Activated T-helper 17 cell treated with anti-CD3 and anti-CD28 coated beads, Interleukin-2, amount 50 U/mL, for 72 hours (primary cell): ENCODE results near the gene MICU1. TPM values are rescaled to one million over a fixed set of nuclear protein-coding genes. Genes with fewer than 3 reads are reported as not detected.
"Not testable (repeated sequence)": the region's sequence is repeated elsewhere in the genome, so short reads cannot be mapped to it uniquely, and the experiment has no call there.

Source experiments
- ATAC-seq: fragments of 150-1000 bp; cut with Tn5 transposase; replicated peaks from 2 replicates; pipeline ENCODE4 v1.10.0; 2021; ENCODE audit warnings: mild to moderate bottlenecking, moderate library complexity
- H3K27ac Mint-ChIP-seq: one replicate; pipeline ENCODE4 v1.8.0; 2022; ENCODE audit warnings: mixed read lengths
- H3K27me3 Mint-ChIP-seq: one replicate; pipeline ENCODE4 v1.8.0; 2022; ENCODE audit warnings: mixed read lengths
- H3K36me3 Mint-ChIP-seq: one replicate; pipeline ENCODE4 v1.8.0; 2022; ENCODE audit warnings: low read depth, mild to moderate bottlenecking, mixed read lengths
- H3K4me1 Mint-ChIP-seq: one replicate; pipeline ENCODE4 v1.8.0; 2022; ENCODE audit warnings: mixed read lengths
- H3K4me3 Mint-ChIP-seq: one replicate; pipeline ENCODE4 v1.8.0; 2022; ENCODE audit warnings: mild to moderate bottlenecking, mixed read lengths
- H3K9me3 Mint-ChIP-seq: one replicate; pipeline ENCODE4 v1.8.0; 2022; ENCODE audit warnings: mixed read lengths
- total RNA-seq, 2 donors: library from RNA; stranded (reverse); gene quantifications; one replicate each; pipeline ENCODE4 v1.2.3, GENCODE V29; 2022

MICU1 gene
- total RNA-seq, 2 donors from 2014 or later: 31.4 to 36.6 TPM

- Mint-ChIP-seq H3K27me3 (no peaks in the 10 kb centered on the region), H3K9me3 (peaks cover 3% of the 10 kb centered on the region), H3K36me3 (peaks cover 20% of the 10 kb centered on the region)
These were observed 216.7 kb downstream of the MICU1 start for GRCh38 chr10:72409167-72409566.

DNA sequence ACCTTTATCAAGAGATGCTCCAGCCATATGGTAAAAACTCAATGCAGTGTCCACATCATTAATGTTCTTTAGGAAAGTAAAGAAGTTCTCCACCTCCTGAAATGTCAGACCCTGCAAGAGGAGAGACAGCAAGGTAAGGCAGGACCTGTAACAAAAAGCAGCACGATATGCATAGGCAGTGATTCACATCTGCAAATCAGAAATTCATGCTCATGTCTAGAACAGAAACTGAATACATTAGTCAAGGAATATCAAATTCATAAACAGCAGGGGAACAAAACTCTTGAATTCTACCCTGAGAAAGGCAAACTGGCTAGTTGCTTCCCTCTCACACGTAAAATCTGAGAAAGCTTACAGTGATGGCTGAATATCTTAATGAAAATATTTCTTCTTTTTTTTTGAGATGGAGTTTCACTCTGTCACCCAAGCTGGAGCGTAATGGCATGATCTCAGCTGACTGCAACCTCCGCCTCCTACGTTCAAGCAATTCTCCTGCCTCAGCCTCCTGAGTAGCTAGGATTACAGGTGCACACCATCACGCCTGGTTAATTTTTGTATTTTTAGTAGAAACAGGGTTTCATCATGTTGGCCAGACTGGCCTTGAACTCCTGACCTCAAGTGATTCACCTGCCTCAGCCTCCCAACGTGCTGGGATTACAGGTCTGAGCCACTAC, 217.8 kb downstream of the MICU1 start:
- Mint-ChIP-seq H3K27ac (no peak overlapping the region), H3K27me3 (no peaks in the 10 kb centered on the region), H3K36me3 (peaks cover 20% of the 10 kb centered on the region), H3K9me3 (peaks cover 3% of the 10 kb centered on the region), H3K4me3 (no peak overlapping the region), H3K4me1 (no peaks in the 10 kb centered on the region)
- peak; percentile 40 for ATAC-seq

More at GRCh38 chr10:72409167-72409566, 216.7 kb downstream of the MICU1 start:
- H3K4me1 Mint-ChIP-seq: no peaks in the 10 kb centered on the region
- H3K27ac Mint-ChIP-seq: no peak overlapping the region
- no peak overlapping the region for H3K4me3 Mint-ChIP-seq
- ATAC-seq: no peak

- ATAC-seq: no peak
- peaks cover 3% of the 10 kb centered on the region for H3K9me3 Mint-ChIP-seq
- no peaks in the 10 kb centered on the region for H3K4me1 Mint-ChIP-seq
- no peak overlapping the region for H3K27ac Mint-ChIP-seq
- no peak overlapping the region for H3K4me3 Mint-ChIP-seq
- H3K27me3 Mint-ChIP-seq: no peaks in the 10 kb centered on the region
- H3K36me3 Mint-ChIP-seq: peaks cover 23% of the 10 kb centered on the region
These were observed 218.4 kb downstream of the MICU1 start for GRCh38 chr10:72407471-72407870.

- H3K4me3 Mint-ChIP-seq, H3K9me3 Mint-ChIP-seq, H3K27ac Mint-ChIP-seq, H3K36me3 Mint-ChIP-seq, H3K27me3 Mint-ChIP-seq, H3K4me1 Mint-ChIP-seq, ATAC-seq: not testable (repeated sequence)
These were observed 230.3 kb downstream of the MICU1 start for GRCh38 chr10:72395581-72395980.

- peaks cover 5% of the 10 kb centered on the region for H3K36me3 Mint-ChIP-seq
- ATAC-seq: no peak
- no peaks in the 10 kb centered on the region for H3K27me3 Mint-ChIP-seq
- H3K27ac Mint-ChIP-seq: no peak overlapping the region
- H3K4me1 Mint-ChIP-seq: no peaks in the 10 kb centered on the region
- no peak overlapping the region for H3K4me3 Mint-ChIP-seq
- no peaks in the 10 kb centered on the region for H3K9me3 Mint-ChIP-seq
These were observed 233.3 kb downstream of the MICU1 start for GRCh38 chr10:72392571-72392970.

GRCh38 chr10:72390764-72391163, 235.1 kb downstream of the MICU1 start:
- Mint-ChIP-seq H3K4me3 (no peak overlapping the region), H3K36me3 (peaks cover 5% of the 10 kb centered on the region), H3K4me1 (no peaks in the 10 kb centered on the region), H3K27me3 (no peaks in the 10 kb centered on the region), H3K9me3 (no peaks in the 10 kb centered on the region), H3K27ac (no peak overlapping the region)
- no peak for ATAC-seq

GRCh38 chr10:72389716-72390115, 236.2 kb downstream of the MICU1 start:
- H3K4me1 Mint-ChIP-seq: no peaks in the 10 kb centered on the region
- H3K9me3 Mint-ChIP-seq: no peaks in the 10 kb centered on the region
- H3K4me3 Mint-ChIP-seq: no peak overlapping the region
- ATAC-seq: no peak
- H3K27ac Mint-ChIP-seq: no peak overlapping the region
- H3K27me3 Mint-ChIP-seq: no peaks in the 10 kb centered on the region
- peaks cover 5% of the 10 kb centered on the region for H3K36me3 Mint-ChIP-seq

DNA sequence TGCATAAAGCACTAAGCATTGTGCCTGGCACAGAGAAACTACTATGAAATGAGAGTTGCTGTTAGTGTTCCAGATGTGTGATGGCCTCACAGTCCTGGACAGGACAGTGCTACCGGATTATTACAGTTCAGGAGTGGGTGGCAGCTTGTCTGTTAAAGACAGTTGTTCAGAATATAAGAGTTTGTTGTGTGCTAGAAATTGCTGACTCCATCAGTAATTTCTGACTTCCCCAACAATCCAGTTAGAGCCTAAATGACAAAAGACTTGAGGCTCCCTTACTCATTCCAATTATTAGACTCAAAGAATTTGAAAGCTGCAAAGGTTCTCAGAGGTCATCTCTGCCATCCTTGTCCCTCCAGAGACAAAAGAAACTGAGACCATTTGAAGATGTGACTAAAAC, 236.9 kb downstream of the MICU1 start:
- Mint-ChIP-seq H3K27ac (no peak overlapping the region), H3K27me3 (no peaks in the 10 kb centered on the region), H3K4me3 (no peak overlapping the region), H3K36me3 (peaks cover 5% of the 10 kb centered on the region), H3K4me1 (no peaks in the 10 kb centered on the region), H3K9me3 (no peaks in the 10 kb centered on the region)
- no peak for ATAC-seq

GRCh38 chr10:72388062-72388461, 237.8 kb downstream of the MICU1 start:
- Mint-ChIP-seq H3K4me3 (no peak overlapping the region), H3K36me3 (peaks cover 5% of the 10 kb centered on the region), H3K9me3 (no peaks in the 10 kb centered on the region), H3K27me3 (no peaks in the 10 kb centered on the region), H3K27ac (no peak overlapping the region), H3K4me1 (no peaks in the 10 kb centered on the region)
- ATAC-seq: no peak

- Mint-ChIP-seq H3K27me3 (no peaks in the 10 kb centered on the region), H3K4me3 (no peak overlapping the region), H3K36me3 (peaks cover 5% of the 10 kb centered on the region), H3K4me1 (no peaks in the 10 kb centered on the region), H3K9me3 (no peaks in the 10 kb centered on the region), H3K27ac (no peak overlapping the region)
- no peak for ATAC-seq
These were observed 238.8 kb downstream of the MICU1 start for GRCh38 chr10:72386916-72387586.

GRCh38 chr10:72385724-72386123, 240.2 kb downstream of the MICU1 start:
- Mint-ChIP-seq H3K4me3 (no peak overlapping the region), H3K36me3 (peaks cover 5% of the 10 kb centered on the region), H3K27me3 (no peaks in the 10 kb centered on the region), H3K4me1 (no peaks in the 10 kb centered on the region), H3K9me3 (no peaks in the 10 kb centered on the region), H3K27ac (no peak overlapping the region)
- ATAC-seq: no peak

DNA sequence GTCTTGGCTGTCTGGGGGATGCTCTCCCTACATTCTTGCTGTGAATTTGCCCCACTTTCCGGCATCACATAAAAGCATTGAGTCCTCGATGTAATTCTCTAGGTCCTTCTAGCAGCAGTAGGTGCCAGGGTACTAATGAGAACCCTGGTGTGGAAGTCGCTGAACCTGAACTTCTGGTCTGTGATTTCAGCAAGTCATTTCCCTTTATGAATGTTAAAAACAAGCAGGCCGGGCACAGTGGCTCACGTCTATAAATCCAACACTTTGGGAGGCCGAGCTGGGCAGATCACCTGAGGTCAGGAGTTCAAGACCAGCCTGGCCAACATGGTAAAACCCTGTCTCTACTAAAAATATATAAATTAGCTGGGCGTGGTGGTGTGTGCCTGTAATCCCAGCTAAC, 240.9 kb downstream of the MICU1 start:
- H3K4me3 Mint-ChIP-seq, H3K36me3 Mint-ChIP-seq, ATAC-seq, H3K4me1 Mint-ChIP-seq, H3K27ac Mint-ChIP-seq, H3K27me3 Mint-ChIP-seq, H3K9me3 Mint-ChIP-seq: not testable (repeated sequence)

- Mint-ChIP-seq H3K27me3 (no peaks in the 10 kb centered on the region), H3K4me3 (no peak overlapping the region), H3K27ac (no peak overlapping the region), H3K4me1 (peaks cover 8% of the 10 kb centered on the region), H3K36me3 (no peaks in the 10 kb centered on the region), H3K9me3 (no peaks in the 10 kb centered on the region)
- no peak for ATAC-seq
These were observed 246.1 kb downstream of the MICU1 start for GRCh38 chr10:72379776-72380175.

DNA sequence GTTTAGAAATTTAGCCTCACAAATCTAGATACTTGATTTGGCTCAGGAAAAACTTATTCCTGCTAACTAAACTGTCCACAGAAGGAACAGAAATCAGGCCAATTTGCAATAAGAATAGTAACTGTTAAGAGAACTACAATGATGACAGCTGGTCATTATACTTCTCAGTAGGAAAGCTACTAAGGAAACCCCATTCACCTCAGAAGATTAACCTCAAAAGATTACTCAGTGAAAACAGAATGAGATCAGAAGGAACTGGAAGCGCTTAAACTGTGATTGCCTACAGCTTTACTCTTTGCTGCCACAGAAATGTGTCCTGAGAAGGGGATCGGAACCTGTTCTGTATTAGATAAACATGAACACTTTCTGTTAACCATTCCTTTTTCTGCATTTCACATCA, 246.8 kb downstream of the MICU1 start:
- Mint-ChIP-seq H3K36me3 (no peaks in the 10 kb centered on the region), H3K27me3 (no peaks in the 10 kb centered on the region), H3K4me1 (peaks cover 8% of the 10 kb centered on the region), H3K4me3 (no peak overlapping the region), H3K27ac (peak overlapping the region; percentile 43), H3K9me3 (no peaks in the 10 kb centered on the region)
- peak; percentile 87 for ATAC-seq

GRCh38 chr10:72375585-72375984, 250.3 kb downstream of the MICU1 start:
- no peaks in the 10 kb centered on the region for H3K27me3 Mint-ChIP-seq

More at GRCh38 chr10:72375585-72375984, 250.3 kb downstream of the MICU1 start:
- no peaks in the 10 kb centered on the region for H3K9me3 Mint-ChIP-seq
- H3K4me1 Mint-ChIP-seq: peaks cover 8% of the 10 kb centered on the region
- no peak for ATAC-seq
- H3K27ac Mint-ChIP-seq: no peak overlapping the region
- no peaks in the 10 kb centered on the region for H3K36me3 Mint-ChIP-seq
- no peak overlapping the region for H3K4me3 Mint-ChIP-seq
